ENCODE results near the gene MINDY4. TPM values are rescaled to one million over a fixed set of nuclear protein-coding genes. Genes with fewer than 3 reads are reported as not detected.

Gene MINDY4
- total and polyA plus RNA-seq, 2 donors (not counting 1 experiment from before 2014, with no cell fraction given) = 0.12 to 1.1 TPM

GRCh38 chr7:30903146-30903545, 131.9 kb downstream of the MINDY4 start:
- intact Hi-C loops (cut with micrococcal nuclease) = no loop called here
- no peak overlapping the region for H3K27ac Mint-ChIP-seq

GRCh38 chr7:30904561-30904960, 133.3 kb downstream of the MINDY4 start:
- ATAC-seq (ENCODE audit: low read depth) (no peak), DNase-seq (no peak)
- Histone ChIP-seq H3K9ac (ENCODE audit: low read length) (no peak overlapping the region), H3K4me2 (replicated peaks; ENCODE audit: low read depth, low read length, poor library complexity, severe bottlenecking) (no peak overlapping the region), H3K36me3 (replicated peaks in 1 of 2; ENCODE audit: control extremely low read depth in 1 of 2, control insufficient read depth in 1 of 2, extremely low read depth in 1 of 2, insufficient read depth in 2 of 2, low read length in 1 of 2) (no peaks in the 10 kb centered on the region), H3K79me2 (ENCODE audit: control insufficient read depth, insufficient read depth, low read length) (no peaks in the 10 kb centered on the region), H3K27ac (ENCODE audit: low read length in 2 of 2) (no peak overlapping the region), H3K9me3 (ENCODE audit: control extremely low read depth in 1 of 3, control insufficient read depth in 2 of 3, insufficient read depth in 1 of 3, low read length in 2 of 3) (no peaks in the 10 kb centered on the region), H3K4me1 (ENCODE audit: control insufficient read depth in 2 of 2, insufficient read depth in 2 of 2, low read length in 2 of 2) (no peaks in the 10 kb centered on the region), H3K4me3 (ENCODE audit: control extremely low read depth in 1 of 5, extremely low read depth in 1 of 5, insufficient read depth in 1 of 5, low read depth in 2 of 5, low read length in 4 of 5) (no peak overlapping the region), H3K27me3 (replicated peaks in 1 of 4; ENCODE audit: control extremely low read depth in 1 of 4, control insufficient read depth in 3 of 4, insufficient read depth in 4 of 4, low read length in 3 of 4) (no peaks in the 10 kb centered on the region), H4K20me1 (ENCODE audit: control insufficient read depth, insufficient read depth, low read length, poor library complexity, severe bottlenecking) (no peaks in the 10 kb centered on the region), H2AFZ (ENCODE audit: insufficient read depth, low read depth, low read length, poor library complexity, severe bottlenecking) (no peak overlapping the region)
- CTCF ChIA-PET = no interaction called here
- Mint-ChIP-seq H3K27me3 (no peaks in the 10 kb centered on the region), H3K4me1 (no peaks in the 10 kb centered on the region), H3K9me3 (ENCODE audit: insufficient read depth) (no peaks in the 10 kb centered on the region), H3K27ac (no peak overlapping the region), H3K4me3 (no peak overlapping the region)
- POLR2A ChIA-PET = no interaction called here
- TF ChIP-seq EZH2 (IDR thresholded peaks at IDR 0.05; ENCODE audit: borderline replicate concordance, insufficient read depth, low read depth, low read length, poor library complexity, severe bottlenecking) = no peak
- TF ChIP-seq, protein P1, sequence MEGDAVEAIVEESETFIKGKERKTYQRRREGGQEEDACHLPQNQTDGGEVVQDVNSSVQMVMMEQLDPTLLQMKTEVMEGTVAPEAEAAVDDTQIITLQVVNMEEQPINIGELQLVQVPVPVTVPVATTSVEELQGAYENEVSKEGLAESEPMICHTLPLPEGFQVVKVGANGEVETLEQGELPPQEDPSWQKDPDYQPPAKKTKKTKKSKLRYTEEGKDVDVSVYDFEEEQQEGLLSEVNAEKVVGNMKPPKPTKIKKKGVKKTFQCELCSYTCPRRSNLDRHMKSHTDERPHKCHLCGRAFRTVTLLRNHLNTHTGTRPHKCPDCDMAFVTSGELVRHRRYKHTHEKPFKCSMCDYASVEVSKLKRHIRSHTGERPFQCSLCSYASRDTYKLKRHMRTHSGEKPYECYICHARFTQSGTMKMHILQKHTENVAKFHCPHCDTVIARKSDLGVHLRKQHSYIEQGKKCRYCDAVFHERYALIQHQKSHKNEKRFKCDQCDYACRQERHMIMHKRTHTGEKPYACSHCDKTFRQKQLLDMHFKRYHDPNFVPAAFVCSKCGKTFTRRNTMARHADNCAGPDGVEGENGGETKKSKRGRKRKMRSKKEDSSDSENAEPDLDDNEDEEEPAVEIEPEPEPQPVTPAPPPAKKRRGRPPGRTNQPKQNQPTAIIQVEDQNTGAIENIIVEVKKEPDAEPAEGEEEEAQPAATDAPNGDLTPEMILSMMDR (IDR thresholded peaks at IDR 0.05) = no peak
- 90% methylated on average over 8 of the region's 9 CpGs for WGBS (ENCODE audit: insufficient coverage)
- intact Hi-C loops (cut with micrococcal nuclease) = no loop called here

More at GRCh38 chr7:30903146-30903545, 131.9 kb downstream of the MINDY4 start:
- Mint-ChIP-seq H3K4me1 (no peaks in the 10 kb centered on the region), H3K4me3 (no peak overlapping the region), H3K27me3 (no peaks in the 10 kb centered on the region), H3K9me3 (ENCODE audit: insufficient read depth) (no peaks in the 10 kb centered on the region)
- TF ChIP-seq, protein P1 (IDR thresholded peaks at IDR 0.05) = no peak
- no peak for TF ChIP-seq EZH2 (IDR thresholded peaks at IDR 0.05; ENCODE audit: borderline replicate concordance, insufficient read depth, low read depth, low read length, poor library complexity, severe bottlenecking)
- Histone ChIP-seq H3K27me3 (replicated peaks in 1 of 4; ENCODE audit: control extremely low read depth in 1 of 4, control insufficient read depth in 3 of 4, insufficient read depth in 4 of 4, low read length in 3 of 4) (no peaks in the 10 kb centered on the region), H3K27ac (ENCODE audit: low read length in 2 of 2) (no peak overlapping the region), H3K79me2 (ENCODE audit: control insufficient read depth, insufficient read depth, low read length) (no peaks in the 10 kb centered on the region), H2AFZ (ENCODE audit: insufficient read depth, low read depth, low read length, poor library complexity, severe bottlenecking) (no peak overlapping the region), H4K20me1 (ENCODE audit: control insufficient read depth, insufficient read depth, low read length, poor library complexity, severe bottlenecking) (no peaks in the 10 kb centered on the region), H3K4me1 (ENCODE audit: control insufficient read depth in 2 of 2, insufficient read depth in 2 of 2, low read length in 2 of 2) (no peaks in the 10 kb centered on the region), H3K4me3 (ENCODE audit: control extremely low read depth in 1 of 5, extremely low read depth in 1 of 5, insufficient read depth in 1 of 5, low read depth in 2 of 5, low read length in 4 of 5) (no peak overlapping the region), H3K4me2 (replicated peaks; ENCODE audit: low read depth, low read length, poor library complexity, severe bottlenecking) (no peak overlapping the region), H3K9ac (ENCODE audit: low read length) (no peak overlapping the region), H3K36me3 (replicated peaks in 1 of 2; ENCODE audit: control extremely low read depth in 1 of 2, control insufficient read depth in 1 of 2, extremely low read depth in 1 of 2, insufficient read depth in 2 of 2, low read length in 1 of 2) (no peaks in the 10 kb centered on the region), H3K9me3 (ENCODE audit: control extremely low read depth in 1 of 3, control insufficient read depth in 2 of 3, insufficient read depth in 1 of 3, low read length in 2 of 3) (no peaks in the 10 kb centered on the region)
- CTCF ChIA-PET = no interaction called here
- 89% methylated on average over 7 of the region's 8 CpGs for WGBS (ENCODE audit: insufficient coverage)
- no peak for DNase-seq
- POLR2A ChIA-PET = no interaction called here
- ATAC-seq (ENCODE audit: low read depth) = no peak
